Measurements from ENCODE around the gene ZNF222. TPM values are rescaled to one million over a fixed set of nuclear protein-coding genes. Genes with fewer than 3 reads are reported as not detected.

The ZNF222 gene
- total and polyA plus RNA-seq, 2 of the 4 experiments (the other 2 are of a cell fraction): 3.2 to 7.0 TPM

DNA sequence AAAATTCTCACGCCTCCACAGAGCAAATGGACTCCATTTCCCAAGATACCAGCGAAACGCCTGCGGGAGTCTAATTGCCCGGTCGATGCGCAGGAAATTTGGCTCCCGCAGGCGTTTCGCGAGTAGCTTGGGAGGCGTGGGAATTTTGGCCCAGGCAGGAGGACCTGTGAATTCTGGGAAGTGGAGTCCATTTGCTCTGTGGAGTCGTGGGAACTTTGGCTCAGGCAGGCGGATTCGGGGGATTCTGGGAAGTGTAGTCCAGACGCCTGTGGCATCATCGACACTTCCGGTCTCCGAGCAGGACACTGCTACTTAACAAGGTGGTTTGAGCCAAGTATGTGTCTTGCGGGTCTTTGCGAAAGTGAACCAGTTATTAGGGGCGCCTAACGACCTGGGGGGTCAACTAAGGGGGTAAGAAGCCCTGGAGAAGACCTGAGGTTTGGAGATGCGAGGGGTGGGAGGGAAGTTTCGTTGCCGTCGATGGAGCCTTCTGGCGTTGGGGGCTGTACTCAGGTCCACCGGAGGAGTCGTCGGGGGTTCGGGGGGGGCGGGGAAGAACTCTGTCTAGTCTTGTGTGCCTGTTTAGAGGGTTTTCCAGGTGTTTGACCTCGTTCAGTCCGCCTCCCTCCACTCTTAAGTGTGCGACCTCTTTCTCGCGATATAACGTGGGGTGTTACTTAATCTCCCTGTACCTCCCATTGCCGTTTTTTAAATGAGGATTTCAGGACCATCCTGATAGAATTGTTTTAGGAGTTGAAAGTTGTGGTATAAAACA lies 41.1 kb upstream of the ZNF222 start, which contains the start of gene ZNF155 (continued):
- TF ChIP-seq FOS (IDR thresholded peaks at IDR 0.05; ENCODE audit: low read depth, low read length): no peak
- no peak for TF ChIP-seq BHLHE40 (IDR thresholded peaks at IDR 0.05; ENCODE audit: low read depth, low read length)
- TF ChIP-seq POLR2A (IDR thresholded peaks at IDR 0.05; ENCODE audit: low read depth, low read length): no peak

- no peaks in the 10 kb centered on the region for H3K27me3 ChIP-seq (ENCODE audit: control insufficient read depth, insufficient read depth, low read length)
- H3K79me1 ChIP-seq (ENCODE audit: low read depth in 1 of 2, low read length in 2 of 2): peaks cover 10 to 27% of the 10 kb centered on the region in 2 experiments
- H3K9me3 ChIP-seq (ENCODE audit: control insufficient read depth, insufficient read depth, low read length): peaks cover 2% of the 10 kb centered on the region; the same call in 1 of the 2 replicates
- no peak overlapping the region for H2BK20ac ChIP-seq (ENCODE audit: low read depth, low read length)
- no TSS peak for BruUV-seq (replicated peaks)
- no peak overlapping the region for H3K18ac ChIP-seq (ENCODE audit: low read depth, low read length)
- H2BK5ac ChIP-seq (ENCODE audit: low read depth, low read length, poor library complexity, severe bottlenecking): no peak overlapping the region
- no peak overlapping the region for H3K56ac ChIP-seq (ENCODE audit: extremely low read depth, insufficient read depth, low read length)
- H4K5ac ChIP-seq (ENCODE audit: low read depth, low read length): peak overlapping the region; percentile 50
- 12% methylated on average over 11 of the region's 14 CpGs; no CpG with 5 or more reads in 1 of the 2 experiments for WGBS, 2 experiments (ENCODE audit: extremely low coverage in 2 of 2, insufficient read length in 1 of 2)
- ChIA-PET POLR2A (ENCODE audit: unreplicated experiment) (no interaction called here), CTCF (no interaction called here)
- no peaks in the 10 kb centered on the region for H3K9me1 ChIP-seq (ENCODE audit: insufficient read depth, low read length)
- no peak overlapping the region for H2AK5ac ChIP-seq (ENCODE audit: low read depth, low read length)
- H2BK15ac ChIP-seq (ENCODE audit: low read depth, low read length): no peak overlapping the region
- peak overlapping the region; percentile 96 for H2AFZ ChIP-seq (replicated peaks; ENCODE audit: low read length, poor library complexity)
- H3K27ac ChIP-seq (ENCODE audit: insufficient read depth, low read length): peak overlapping the region; percentile 4; the same call in 1 of the 2 replicates
- H4K8ac ChIP-seq (ENCODE audit: low read depth in 2 of 2, low read length in 2 of 2): peak overlapping the region; percentile 4 to 94; a peak in 2 of 4 replicates
- H3K4ac ChIP-seq (ENCODE audit: low read depth, low read length): peak overlapping the region; percentile 80; the same call in 1 of the 2 replicates
- peak overlapping the region; percentile 96 for H3K4me2 ChIP-seq (ENCODE audit: low read depth, low read length)
- H2AK9ac ChIP-seq (replicated peaks; ENCODE audit: low read depth, low read length, poor library complexity): no peak overlapping the region
- intact Hi-C loops (cut with micrococcal nuclease) (loop anchor here (1.0 kb wide), 1 partner anchor 49 kb away; the partner anchor contains the start of gene ZNF45), in situ Hi-C loops (cut with MboI; ENCODE audit: low sequenced_read_pairs) (no loop called here), dilution Hi-C loops (cut with HindIII; ENCODE audit: low sequenced_read_pairs, unreplicated experiment) (no loop called here)
- H3K14ac ChIP-seq (replicated peaks; ENCODE audit: low read depth, low read length): peak overlapping the region; percentile 93
- 0 out of 2 replicates have a peak overlapping the region, but pooled peaks have one; percentile 66 for H3K23ac ChIP-seq (ENCODE audit: low read depth, low read length)
- peak overlapping the region; percentile 79 for H3K4me3 ChIP-seq (ENCODE audit: insufficient read depth, low read depth, low read length)
- no peak overlapping the region for H2BK120ac ChIP-seq (ENCODE audit: low read depth, low read length)
- no peaks in the 10 kb centered on the region for H3K4me1 ChIP-seq (ENCODE audit: control insufficient read depth, insufficient read depth, low read length)
- no peak overlapping the region for H4K91ac ChIP-seq (ENCODE audit: insufficient read depth, low read depth, low read length)
- DNase-seq (no peak), ATAC-seq (ENCODE audit: low read depth) (peak; percentile 46)
- peaks cover 8% of the 10 kb centered on the region for H3K36me3 ChIP-seq (ENCODE audit: control insufficient read depth, insufficient read depth, low read length)
- peak overlapping the region; percentile 67 for H3K9ac ChIP-seq (ENCODE audit: low read depth, low read length)
- H4K20me1 ChIP-seq (ENCODE audit: insufficient read depth, low read length): no peaks in the 10 kb centered on the region
- TF ChIP-seq RCOR1 (IDR thresholded peaks at IDR 0.05; ENCODE audit: insufficient replicate concordance, low read length): no peak
- TF ChIP-seq, protein P1, sequence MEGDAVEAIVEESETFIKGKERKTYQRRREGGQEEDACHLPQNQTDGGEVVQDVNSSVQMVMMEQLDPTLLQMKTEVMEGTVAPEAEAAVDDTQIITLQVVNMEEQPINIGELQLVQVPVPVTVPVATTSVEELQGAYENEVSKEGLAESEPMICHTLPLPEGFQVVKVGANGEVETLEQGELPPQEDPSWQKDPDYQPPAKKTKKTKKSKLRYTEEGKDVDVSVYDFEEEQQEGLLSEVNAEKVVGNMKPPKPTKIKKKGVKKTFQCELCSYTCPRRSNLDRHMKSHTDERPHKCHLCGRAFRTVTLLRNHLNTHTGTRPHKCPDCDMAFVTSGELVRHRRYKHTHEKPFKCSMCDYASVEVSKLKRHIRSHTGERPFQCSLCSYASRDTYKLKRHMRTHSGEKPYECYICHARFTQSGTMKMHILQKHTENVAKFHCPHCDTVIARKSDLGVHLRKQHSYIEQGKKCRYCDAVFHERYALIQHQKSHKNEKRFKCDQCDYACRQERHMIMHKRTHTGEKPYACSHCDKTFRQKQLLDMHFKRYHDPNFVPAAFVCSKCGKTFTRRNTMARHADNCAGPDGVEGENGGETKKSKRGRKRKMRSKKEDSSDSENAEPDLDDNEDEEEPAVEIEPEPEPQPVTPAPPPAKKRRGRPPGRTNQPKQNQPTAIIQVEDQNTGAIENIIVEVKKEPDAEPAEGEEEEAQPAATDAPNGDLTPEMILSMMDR (conservative IDR thresholded peaks at IDR 0.05; ENCODE audit: low read depth, low read length): no peak
- TF ChIP-seq MAZ (IDR thresholded peaks at IDR 0.05; ENCODE audit: borderline replicate concordance, low read depth, low read length): no peak
These were observed 40.5 kb upstream of the ZNF222 start for GRCh38 chr19:43984687-43985000.
